ENCODE data around the gene C1orf141. TPM values are rescaled to one million over a fixed set of nuclear protein-coding genes. Genes with fewer than 3 reads are reported as not detected.

C1orf141 gene
- polyA plus RNA-seq (2013, experiment 1 of 2) = not detected
- not detected for polyA plus RNA-seq (2013, experiment 2 of 2)

- Histone ChIP-seq H3K36me3 (ENCODE audit: control insufficient read depth, insufficient read depth, low read length) (no peaks in the 10 kb centered on the region), H3K4me3 (ENCODE audit: extremely low read depth, insufficient read depth, low read length, poor library complexity, severe bottlenecking) (no peak within 1 kb of the TSS), H3K4me1 (ENCODE audit: control insufficient read depth, insufficient read depth, low read length, poor library complexity, severe bottlenecking) (no peaks in the 10 kb centered on the region), H3K9me3 (ENCODE audit: control insufficient read depth, low read length) (no peaks in the 10 kb centered on the region), H3K27ac (ENCODE audit: low read depth, low read length, severe bottlenecking) (no peak within 1 kb of the TSS)
- 71 to 76% methylated on average over 17 to 18 of the region's 28 CpGs for WGBS, 2 experiments (ENCODE audit: insufficient coverage in 2 of 2)
These were observed at the start of gene C1orf141 for GRCh38 chr1:67134695-67135094. Gene C1orf141, minus strand, starts transcription at chr1:67134970. Its CDS starts 7,730 bp downstream, at chr1:67127240.

GRCh38 chr1:67175530-67176087, 40.8 kb upstream of the C1orf141 start:
- Histone ChIP-seq H3K9me3 (ENCODE audit: control insufficient read depth, low read length) (no peaks in the 10 kb centered on the region), H3K4me3 (ENCODE audit: extremely low read depth, insufficient read depth, low read length, poor library complexity, severe bottlenecking) (no peak overlapping the region), H3K27ac (ENCODE audit: low read depth, low read length, severe bottlenecking) (no peak overlapping the region), H3K4me1 (ENCODE audit: control insufficient read depth, insufficient read depth, low read length, poor library complexity, severe bottlenecking) (no peaks in the 10 kb centered on the region), H3K36me3 (ENCODE audit: control insufficient read depth, insufficient read depth, low read length) (no peaks in the 10 kb centered on the region)
- WGBS, 2 experiments (ENCODE audit: insufficient coverage in 2 of 2) = 82 to 87% methylated on average over 2 of the region's 3 CpGs

DNA sequence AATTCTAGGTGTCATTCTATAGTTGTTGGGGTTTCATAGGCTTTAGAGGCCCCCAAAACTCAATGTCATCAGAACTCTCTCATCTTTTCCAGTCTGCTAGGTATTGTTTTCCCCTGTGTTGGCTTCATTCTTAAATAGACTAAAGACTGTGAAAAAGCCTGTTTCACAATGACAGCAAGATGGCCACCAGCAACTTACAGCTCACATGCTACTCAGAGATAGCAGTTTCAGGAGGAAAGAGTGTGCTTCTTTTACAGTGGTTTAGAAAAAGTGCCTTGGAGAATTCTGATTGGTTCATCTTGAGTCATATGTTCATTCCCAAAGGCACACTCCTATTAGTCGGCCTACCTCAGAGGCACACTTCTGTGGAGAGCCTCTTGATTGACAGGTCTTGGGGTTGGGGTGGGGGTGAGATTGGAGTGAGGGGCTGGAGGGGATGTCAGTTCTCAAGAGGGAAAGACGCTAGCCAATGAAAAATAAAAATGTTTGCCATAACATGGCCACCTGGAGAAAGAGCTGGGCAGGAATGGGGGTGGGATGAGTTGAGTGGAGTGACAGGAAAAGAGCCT, 40.0 kb upstream of the C1orf141 start:
- Histone ChIP-seq H3K4me1 (ENCODE audit: control insufficient read depth, insufficient read depth, low read length, poor library complexity, severe bottlenecking) (no peaks in the 10 kb centered on the region), H3K9me3 (ENCODE audit: control insufficient read depth, low read length) (no peaks in the 10 kb centered on the region)
- 71% methylated on average over 1 of the region's 2 CpGs; no CpG with 5 or more reads in 1 of the 2 experiments for WGBS, 2 experiments (ENCODE audit: insufficient coverage in 2 of 2)

DNA sequence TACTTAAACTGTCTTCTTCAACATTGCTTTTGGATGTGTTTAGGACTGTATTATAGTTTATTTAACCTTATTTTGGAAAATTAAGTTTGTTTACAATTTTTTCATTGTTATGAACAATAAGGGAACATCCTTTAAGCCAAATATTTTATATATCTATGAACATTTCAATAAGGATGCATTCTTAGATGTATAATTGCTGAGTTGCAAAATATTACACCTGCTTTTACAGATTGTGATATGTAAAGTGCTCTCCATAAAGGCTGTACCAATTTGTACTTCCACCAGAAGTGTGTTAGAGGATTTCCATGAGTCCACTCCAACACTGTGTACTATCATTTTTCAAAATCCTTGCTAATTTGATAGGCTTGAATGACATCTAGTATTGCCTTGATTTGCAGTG, 39.2 kb upstream of the C1orf141 start:
- Histone ChIP-seq H3K36me3 (ENCODE audit: control insufficient read depth, insufficient read depth, low read length) (no peaks in the 10 kb centered on the region), H3K9me3 (ENCODE audit: control insufficient read depth, low read length) (no peaks in the 10 kb centered on the region), H3K4me3 (ENCODE audit: extremely low read depth, insufficient read depth, low read length, poor library complexity, severe bottlenecking) (no peak overlapping the region), H3K27ac (ENCODE audit: low read depth, low read length, severe bottlenecking) (no peak overlapping the region), H3K4me1 (ENCODE audit: control insufficient read depth, insufficient read depth, low read length, poor library complexity, severe bottlenecking) (no peaks in the 10 kb centered on the region)

More for the DNA sequence above, 40.0 kb upstream of the C1orf141 start:
- Histone ChIP-seq H3K4me3 (ENCODE audit: extremely low read depth, insufficient read depth, low read length, poor library complexity, severe bottlenecking) (no peak overlapping the region), H3K36me3 (ENCODE audit: control insufficient read depth, insufficient read depth, low read length) (no peaks in the 10 kb centered on the region), H3K27ac (ENCODE audit: low read depth, low read length, severe bottlenecking) (no peak overlapping the region)

- WGBS, 2 experiments (ENCODE audit: insufficient coverage in 2 of 2) = no CpG with 5 or more reads among the region's 1 CpG
- Histone ChIP-seq H3K36me3 (ENCODE audit: control insufficient read depth, insufficient read depth, low read length) (no peaks in the 10 kb centered on the region), H3K9me3 (ENCODE audit: control insufficient read depth, low read length) (no peaks in the 10 kb centered on the region), H3K4me1 (ENCODE audit: control insufficient read depth, insufficient read depth, low read length, poor library complexity, severe bottlenecking) (no peaks in the 10 kb centered on the region), H3K4me3 (ENCODE audit: extremely low read depth, insufficient read depth, low read length, poor library complexity, severe bottlenecking) (no peak overlapping the region), H3K27ac (ENCODE audit: low read depth, low read length, severe bottlenecking) (no peak overlapping the region)
These were observed 37.2 kb upstream of the C1orf141 start for GRCh38 chr1:67171978-67172377.

DNA sequence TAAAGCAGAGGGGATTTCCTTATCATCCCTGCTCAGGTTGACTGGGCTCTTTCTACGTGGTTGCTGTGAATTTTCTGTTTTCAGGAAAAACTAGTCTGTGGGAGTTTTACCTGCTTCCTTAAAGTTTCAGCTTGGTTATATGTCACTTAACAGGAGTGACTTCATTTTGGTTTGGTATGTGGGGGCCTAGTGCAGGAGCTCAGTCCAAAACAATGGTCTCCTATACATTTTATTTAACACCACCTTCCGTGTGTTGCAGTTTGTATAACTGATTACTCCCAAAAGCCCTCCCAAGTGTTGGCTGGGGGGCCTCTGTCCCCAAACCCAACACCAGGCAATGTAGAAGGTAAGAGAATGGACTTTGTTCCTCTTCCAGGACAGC, 36.8 kb upstream of the C1orf141 start:
- Histone ChIP-seq H3K4me3 (ENCODE audit: extremely low read depth, insufficient read depth, low read length, poor library complexity, severe bottlenecking) (no peak overlapping the region), H3K9me3 (ENCODE audit: control insufficient read depth, low read length) (no peaks in the 10 kb centered on the region), H3K36me3 (ENCODE audit: control insufficient read depth, insufficient read depth, low read length) (no peaks in the 10 kb centered on the region), H3K27ac (ENCODE audit: low read depth, low read length, severe bottlenecking) (no peak overlapping the region), H3K4me1 (ENCODE audit: control insufficient read depth, insufficient read depth, low read length, poor library complexity, severe bottlenecking) (no peaks in the 10 kb centered on the region)
- no CpG with 5 or more reads among the region's 2 CpGs for WGBS, 2 experiments (ENCODE audit: insufficient coverage in 2 of 2)

- no peaks in the 10 kb centered on the region for H3K9me3 ChIP-seq (ENCODE audit: control insufficient read depth, low read length)
- WGBS, 2 experiments (ENCODE audit: insufficient coverage in 2 of 2) = 60 to 100% methylated on average over 1 of the region's 2 CpGs
These were observed 36.2 kb upstream of the C1orf141 start for GRCh38 chr1:67170751-67171573.

DNA sequence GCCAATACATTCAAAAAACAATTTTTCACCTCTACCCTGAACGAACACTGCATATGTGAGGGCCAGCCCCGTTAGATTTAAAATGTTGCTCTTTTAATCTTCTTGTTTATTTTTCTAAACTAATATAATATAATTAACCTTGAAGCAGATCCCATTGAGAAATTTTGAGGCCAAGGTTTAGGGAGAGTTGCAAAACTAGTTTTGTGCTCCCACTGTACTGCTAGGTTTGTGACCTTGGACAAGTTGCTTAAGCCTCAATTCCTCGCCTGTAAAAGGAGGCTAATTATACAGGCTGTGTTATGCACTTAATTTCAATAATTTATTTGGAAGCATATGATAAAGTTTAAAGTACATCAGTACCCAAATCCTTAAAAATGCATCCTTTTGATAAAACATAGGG, 35.2 kb upstream of the C1orf141 start:
- Histone ChIP-seq H3K9me3 (ENCODE audit: control insufficient read depth, low read length) (no peaks in the 10 kb centered on the region), H3K27ac (ENCODE audit: low read depth, low read length, severe bottlenecking) (no peak overlapping the region), H3K4me3 (ENCODE audit: extremely low read depth, insufficient read depth, low read length, poor library complexity, severe bottlenecking) (no peak overlapping the region), H3K4me1 (ENCODE audit: control insufficient read depth, insufficient read depth, low read length, poor library complexity, severe bottlenecking) (no peaks in the 10 kb centered on the region), H3K36me3 (ENCODE audit: control insufficient read depth, insufficient read depth, low read length) (no peaks in the 10 kb centered on the region)
- no CpG with 5 or more reads among the region's 3 CpGs for WGBS, 2 experiments (ENCODE audit: insufficient coverage in 2 of 2)

More at GRCh38 chr1:67170751-67171573, 36.2 kb upstream of the C1orf141 start:
- H3K27ac ChIP-seq (ENCODE audit: low read depth, low read length, severe bottlenecking) = no peak overlapping the region
- no peaks in the 10 kb centered on the region for H3K36me3 ChIP-seq (ENCODE audit: control insufficient read depth, insufficient read depth, low read length)
- no peaks in the 10 kb centered on the region for H3K4me1 ChIP-seq (ENCODE audit: control insufficient read depth, insufficient read depth, low read length, poor library complexity, severe bottlenecking)
- H3K4me3 ChIP-seq (ENCODE audit: extremely low read depth, insufficient read depth, low read length, poor library complexity, severe bottlenecking) = no peak overlapping the region

DNA sequence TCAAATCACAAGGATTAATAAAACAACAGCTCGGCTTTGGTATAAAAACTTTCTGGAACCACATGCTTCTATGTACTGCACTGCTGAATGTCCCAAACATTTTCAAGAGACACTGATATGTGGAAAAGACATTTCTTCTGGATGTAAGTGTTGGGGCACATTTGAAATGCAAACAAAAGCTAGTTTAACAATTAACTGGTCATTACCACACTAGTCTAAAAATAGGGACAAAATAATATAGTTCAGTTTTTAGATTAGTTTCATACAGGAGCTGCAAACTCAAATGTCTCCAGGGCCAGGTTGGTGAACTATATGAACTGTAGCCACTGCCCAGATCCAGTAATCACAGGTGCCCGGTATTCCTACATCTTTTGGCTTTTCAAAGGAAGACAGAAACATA, 34.7 kb upstream of the C1orf141 start:
- Histone ChIP-seq H3K4me1 (ENCODE audit: control insufficient read depth, insufficient read depth, low read length, poor library complexity, severe bottlenecking) (no peaks in the 10 kb centered on the region), H3K36me3 (ENCODE audit: control insufficient read depth, insufficient read depth, low read length) (no peaks in the 10 kb centered on the region), H3K27ac (ENCODE audit: low read depth, low read length, severe bottlenecking) (no peak overlapping the region), H3K9me3 (ENCODE audit: control insufficient read depth, low read length) (no peaks in the 10 kb centered on the region), H3K4me3 (ENCODE audit: extremely low read depth, insufficient read depth, low read length, poor library complexity, severe bottlenecking) (no peak overlapping the region)
- 80 to 83% methylated on average over 1 of the region's 2 CpGs for WGBS, 2 experiments (ENCODE audit: insufficient coverage in 2 of 2)

DNA sequence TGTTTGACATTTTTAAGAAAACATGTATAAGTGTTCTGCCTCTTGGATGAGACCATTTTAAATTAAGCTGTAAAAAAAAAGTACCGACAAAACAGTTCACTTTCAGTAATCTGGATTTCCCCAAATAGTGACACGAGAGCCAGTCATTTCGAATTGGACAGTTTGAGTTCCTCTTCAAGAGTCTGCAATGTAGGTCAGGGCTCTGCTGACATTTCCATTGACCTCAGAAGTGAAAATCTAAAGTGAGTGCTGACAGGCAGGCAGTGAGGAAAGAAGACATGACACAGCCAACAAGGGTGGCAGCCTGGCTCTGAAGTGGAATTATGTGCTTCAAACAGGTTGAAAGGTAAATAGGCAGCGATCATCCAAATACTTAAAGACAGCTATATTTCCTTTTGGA, 31.4 kb upstream of the C1orf141 start, which contains the start of gene IL23R:
Gene IL23R (plus strand): TSS at position 259 of the 400 bp plus-strand sequence. CDS start 1,667 bp downstream, outside the sequence.
- no peaks in the 10 kb centered on the region for H3K9me3 ChIP-seq (ENCODE audit: control insufficient read depth, low read length)
- WGBS, 2 experiments (ENCODE audit: insufficient coverage in 2 of 2) = 90 to 96% methylated on average over 2 to 3 of the region's 4 CpGs
- H3K4me3 ChIP-seq (ENCODE audit: extremely low read depth, insufficient read depth, low read length, poor library complexity, severe bottlenecking) = no peak within 1 kb of the TSS
- no peaks in the 10 kb centered on the region for H3K36me3 ChIP-seq (ENCODE audit: control insufficient read depth, insufficient read depth, low read length)
- no peaks in the 10 kb centered on the region for H3K4me1 ChIP-seq (ENCODE audit: control insufficient read depth, insufficient read depth, low read length, poor library complexity, severe bottlenecking)
- no peak within 1 kb of the TSS for H3K27ac ChIP-seq (ENCODE audit: low read depth, low read length, severe bottlenecking)

All from mesodermal cell (in vitro differentiated cells).